ENCODE measurements around the gene GSAP. TPM values are rescaled to one million over a fixed set of nuclear protein-coding genes. Genes with fewer than 3 reads are reported as not detected.

GSAP gene
- polyA plus RNA-seq, 3 donors = 19.1 to 105 (median 35.6) TPM

DNA sequence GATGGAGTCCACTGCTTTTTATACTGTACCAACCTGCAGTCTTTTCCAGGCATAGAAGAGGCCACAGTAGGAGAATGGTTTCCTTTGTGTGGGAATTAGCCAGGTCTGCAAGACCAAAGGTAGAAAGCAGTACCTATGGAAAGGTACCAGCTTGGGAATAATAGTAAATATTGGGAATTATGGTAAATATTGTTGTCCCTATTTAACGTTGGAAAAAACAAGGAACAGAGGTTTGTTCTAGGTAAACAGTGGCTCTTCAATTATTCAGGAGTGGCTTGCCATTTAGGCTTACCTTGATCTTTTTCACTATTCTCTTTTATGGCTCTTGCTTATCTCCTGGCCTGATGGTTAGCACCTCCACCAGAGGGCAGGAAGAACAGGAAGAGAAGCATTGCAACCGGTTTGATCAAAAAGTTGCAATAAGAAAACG is 43.9 kb upstream of the GSAP start:
- Histone ChIP-seq H3K9ac (ENCODE audit: insufficient read depth, low read length, poor library complexity, severe bottlenecking) (no peak overlapping the region), H4K20me1 (ENCODE audit: insufficient read depth, low read length) (no peaks in the 10 kb centered on the region), H3K79me2 (ENCODE audit: insufficient read depth, low read length) (no peaks in the 10 kb centered on the region), H3K4me3 (replicated peaks in 1 of 3; ENCODE audit: low read depth in 2 of 3, low read length in 3 of 3) (no peak overlapping the region), H2AFZ (ENCODE audit: insufficient read depth, low read depth, low read length, poor library complexity, severe bottlenecking) (no peak overlapping the region), H3K36me3 (replicated peaks in 1 of 2; ENCODE audit: control insufficient read depth in 1 of 2, insufficient read depth in 2 of 2, low read length in 2 of 2) (no peaks in the 10 kb centered on the region), H3K4me2 (replicated peaks; ENCODE audit: extremely low read depth, low read length, poor library complexity, severe bottlenecking) (no peak overlapping the region), H3K27ac (ENCODE audit: low read depth in 1 of 2, low read length in 2 of 2) (no peak overlapping the region), H3K9me3 (replicated peaks in 1 of 2; ENCODE audit: control insufficient read depth in 1 of 2, insufficient read depth in 1 of 2, low read length in 2 of 2) (no peaks in the 10 kb centered on the region), H3K4me1 (ENCODE audit: control insufficient read depth in 1 of 2, insufficient read depth in 2 of 2, low read length in 2 of 2) (peaks cover 53 to 74% of the 10 kb centered on the region in 2 donors), H3K27me3 (ENCODE audit: control insufficient read depth in 2 of 2, insufficient read depth in 2 of 2, low read length in 2 of 2) (no peaks in the 10 kb centered on the region)
- intact Hi-C loops (cut with micrococcal nuclease) = loop anchor here (5.0 to 10.0 kb wide), 4 partner anchors 33 to 75 kb away; partner anchors contain the start of gene PTPN12 (in 1 of the 2)
- Mint-ChIP-seq H3K27ac (no peak overlapping the region), H3K27me3 (ENCODE audit: low read depth in 3 of 3) (peaks cover 0 to 4% (median 0%) of the 10 kb centered on the region in 3 donors), H3K36me3 (no peaks in the 10 kb centered on the region), H3K4me1 (peaks cover 63% of the 10 kb centered on the region), H3K4me3 (no peak overlapping the region), H3K9me3 (peaks cover 0 to 3% (median 0%) of the 10 kb centered on the region in 7 donors)
- no peak for DNase-seq
- TF ChIP-seq CTCF (IDR thresholded peaks at IDR 0.05) = no peak
- WGBS (ENCODE audit: insufficient coverage) = no CpG with 5 or more reads among the region's 3 CpGs

DNA sequence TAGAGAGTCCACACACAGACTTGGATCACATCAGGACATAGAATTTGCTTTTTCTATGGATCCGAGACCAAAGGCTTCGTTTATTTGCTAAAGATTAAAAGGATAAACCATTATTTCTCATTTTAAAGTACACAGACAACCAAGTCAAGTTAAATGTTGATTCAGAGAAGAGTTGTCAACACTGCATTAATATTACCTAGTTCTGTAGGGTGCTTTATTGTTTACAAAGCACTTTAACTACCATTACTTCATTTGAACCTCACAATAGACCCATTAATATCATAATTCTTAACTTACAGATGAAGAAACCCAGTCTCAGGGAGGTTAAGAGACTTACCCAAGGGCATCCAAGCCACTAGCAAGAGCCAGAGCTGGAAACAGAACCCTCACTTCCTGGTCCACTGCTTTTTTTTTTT is 43.2 kb upstream of the GSAP start:
- no peaks in the 10 kb centered on the region for H4K20me1 ChIP-seq (ENCODE audit: insufficient read depth, low read length)
- no peaks in the 10 kb centered on the region for H3K9me3 ChIP-seq (replicated peaks in 1 of 2; ENCODE audit: control insufficient read depth in 1 of 2, insufficient read depth in 1 of 2, low read length in 2 of 2)
- intact Hi-C loops (cut with micrococcal nuclease) = no loop called here
- H3K9ac ChIP-seq (ENCODE audit: insufficient read depth, low read length, poor library complexity, severe bottlenecking) = no peak overlapping the region
- Mint-ChIP-seq H3K4me3 (no peak overlapping the region), H3K36me3 (no peaks in the 10 kb centered on the region), H3K27ac (peak overlapping the region in 5 of 7 donors; percentile 10 to 83 (median 65)), H3K4me1 (peaks cover 63% of the 10 kb centered on the region), H3K27me3 (ENCODE audit: low read depth in 3 of 3) (peaks cover 0 to 4% (median 0%) of the 10 kb centered on the region in 3 donors), H3K9me3 (peaks cover 0 to 3% (median 0%) of the 10 kb centered on the region in 7 donors)
- no peak for DNase-seq
- peak overlapping the region in 1 of 2 donors; percentile 46 for H3K27ac ChIP-seq (ENCODE audit: low read depth in 1 of 2, low read length in 2 of 2)
- WGBS (ENCODE audit: insufficient coverage) = no CpG with 5 or more reads among the region's 2 CpGs
- no peak overlapping the region for H2AFZ ChIP-seq (ENCODE audit: insufficient read depth, low read depth, low read length, poor library complexity, severe bottlenecking)
- H3K4me3 ChIP-seq (replicated peaks in 1 of 3; ENCODE audit: low read depth in 2 of 3, low read length in 3 of 3) = peak overlapping the region in 1 of 3 experiments; percentile 4
- H3K4me1 ChIP-seq (ENCODE audit: control insufficient read depth in 1 of 2, insufficient read depth in 2 of 2, low read length in 2 of 2) = peaks cover 60 to 74% of the 10 kb centered on the region in 2 donors
- TF ChIP-seq CTCF (IDR thresholded peaks at IDR 0.05) = no peak
- H3K36me3 ChIP-seq (replicated peaks in 1 of 2; ENCODE audit: control insufficient read depth in 1 of 2, insufficient read depth in 2 of 2, low read length in 2 of 2) = no peaks in the 10 kb centered on the region
- no peak overlapping the region for H3K4me2 ChIP-seq (replicated peaks; ENCODE audit: extremely low read depth, low read length, poor library complexity, severe bottlenecking)
- no peaks in the 10 kb centered on the region for H3K27me3 ChIP-seq (ENCODE audit: control insufficient read depth in 2 of 2, insufficient read depth in 2 of 2, low read length in 2 of 2)
- no peaks in the 10 kb centered on the region for H3K79me2 ChIP-seq (ENCODE audit: insufficient read depth, low read length)

Data from CD14-positive monocyte (primary cell).